Hematopoietic multipotent progenitor cell (in vitro differentiated cells): ENCODE data around the gene METAP2. TPM values are rescaled to one million over a fixed set of nuclear protein-coding genes. Genes with fewer than 3 reads are reported as not detected.
"Not testable (repeated sequence)": the region's sequence is repeated elsewhere in the genome, so short reads cannot be mapped to it uniquely, and the experiment has no call there.

Source experiments
- DNase-seq, 3 donors: peaks; one replicate each; pipeline ENCODE4 v3.0.0-alpha.2; 2011 to 2015; ENCODE audit warnings: low read depth in 2 of 3, low spot score in 2 of 3
- total RNA-seq: library from RNA; depleted of rRNA; stranded (reverse); fragments of >200 nt; gene quantifications from one replicate; pipeline ENCODE4 v1.2.3, GENCODE V29; 2012

The METAP2 gene
- 20.5 TPM for total RNA-seq

GRCh38 chr12:95473884-95474659, at the start of gene METAP2:
Gene METAP2 (plus strand): TSS chr12:95474152. CDS start chr12:95474180, 28 bp downstream.
- peak; percentile 74 to 95 (median 95) for DNase-seq

GRCh38 chr12:95424271-95424994, 49.5 kb upstream of the METAP2 start:
- DNase-seq = no peak

- no peak for DNase-seq
Observed at GRCh38 chr12:95429172-95429510, 44.8 kb upstream of the METAP2 start.

GRCh38 chr12:95431120-95431519, 42.8 kb upstream of the METAP2 start:
- no peak for DNase-seq

- no peak for DNase-seq
Observed at GRCh38 chr12:95435355-95435754, 38.6 kb upstream of the METAP2 start.

- no peak for DNase-seq
Observed at GRCh38 chr12:95437565-95437964, 36.4 kb upstream of the METAP2 start.

- DNase-seq = no peak
Observed at GRCh38 chr12:95439461-95440230, 34.3 kb upstream of the METAP2 start.

- DNase-seq = no peak
Observed at GRCh38 chr12:95440401-95440800, 33.6 kb upstream of the METAP2 start.

GRCh38 chr12:95443459-95443858, 30.5 kb upstream of the METAP2 start:
- DNase-seq = peak in 1 of 3 donors; percentile 1

- DNase-seq = not testable (repeated sequence)
Observed at GRCh38 chr12:95445099-95445498, 28.9 kb upstream of the METAP2 start.

GRCh38 chr12:95445884-95446505, 28.0 kb upstream of the METAP2 start:
- no peak for DNase-seq

- DNase-seq = no peak
Observed at GRCh38 chr12:95446506-95446900, 27.4 kb upstream of the METAP2 start.

GRCh38 chr12:95449656-95450055, 24.3 kb upstream of the METAP2 start:
- DNase-seq = not testable (repeated sequence)

- not testable (repeated sequence) for DNase-seq
Observed at GRCh38 chr12:95452501-95452900, 21.5 kb upstream of the METAP2 start.

GRCh38 chr12:95453881-95454280, 20.1 kb upstream of the METAP2 start:
- DNase-seq = not testable (repeated sequence)

- not testable (repeated sequence) for DNase-seq
Observed at GRCh38 chr12:95454780-95455215, 19.2 kb upstream of the METAP2 start.

GRCh38 chr12:95457605-95458004, 16.3 kb upstream of the METAP2 start:
- peak in 1 of 3 donors; percentile 20 for DNase-seq

- no peak for DNase-seq
Observed at GRCh38 chr12:95458761-95459160, 15.2 kb upstream of the METAP2 start.

- DNase-seq = no peak
Observed at GRCh38 chr12:95459310-95459709, 14.6 kb upstream of the METAP2 start.

- no peak for DNase-seq
Observed at GRCh38 chr12:95460105-95460504, 13.8 kb upstream of the METAP2 start.

GRCh38 chr12:95460896-95461295, 13.1 kb upstream of the METAP2 start:
- DNase-seq = no peak
